ENCODE results near the gene SELENOF. TPM values are rescaled to one million over a fixed set of nuclear protein-coding genes. Genes with fewer than 3 reads are reported as not detected.
"Not testable (repeated sequence)": the region's sequence is repeated elsewhere in the genome, so short reads cannot be mapped to it uniquely, and the experiment has no call there.

SELENOF gene
- total and polyA plus RNA-seq, 12 donors = 54.1 to 394 (median 197) TPM

DNA sequence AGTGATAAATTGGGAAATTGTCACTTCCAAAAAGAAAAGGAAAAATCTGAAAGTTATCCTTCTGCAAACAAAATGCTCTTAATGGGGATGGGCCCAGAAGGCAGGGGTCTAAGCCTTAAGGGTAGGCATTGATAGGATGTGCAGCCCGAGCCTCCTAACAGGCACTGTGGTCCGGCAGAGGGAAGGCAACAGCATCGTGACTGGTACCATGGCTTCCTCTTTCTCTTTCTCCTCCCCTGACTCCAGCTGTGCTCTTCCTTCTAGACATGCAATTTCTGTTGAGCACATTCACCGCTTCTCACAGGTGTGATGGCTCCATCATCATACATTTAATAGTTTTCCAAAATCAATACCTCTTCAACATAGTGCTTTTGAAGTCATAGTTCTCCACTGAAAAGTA is 91.5 kb downstream of the SELENOF start:
- Histone ChIP-seq H3K27ac (no peak overlapping the region), H3K36me3 (replicated peaks in 1 of 2) (no peaks in the 10 kb centered on the region), H3K27me3 (no peaks in the 10 kb centered on the region), H3K4me1 (replicated peaks in 1 of 2) (no peaks in the 10 kb centered on the region), H3K4me3 (no peak overlapping the region), H3K9me3 (replicated peaks in 1 of 3) (no peaks in the 10 kb centered on the region)
- no peak for DNase-seq
- no peak for TF ChIP-seq POLR2A (IDR thresholded peaks at IDR 0.05)
- TF ChIP-seq, protein P1, sequence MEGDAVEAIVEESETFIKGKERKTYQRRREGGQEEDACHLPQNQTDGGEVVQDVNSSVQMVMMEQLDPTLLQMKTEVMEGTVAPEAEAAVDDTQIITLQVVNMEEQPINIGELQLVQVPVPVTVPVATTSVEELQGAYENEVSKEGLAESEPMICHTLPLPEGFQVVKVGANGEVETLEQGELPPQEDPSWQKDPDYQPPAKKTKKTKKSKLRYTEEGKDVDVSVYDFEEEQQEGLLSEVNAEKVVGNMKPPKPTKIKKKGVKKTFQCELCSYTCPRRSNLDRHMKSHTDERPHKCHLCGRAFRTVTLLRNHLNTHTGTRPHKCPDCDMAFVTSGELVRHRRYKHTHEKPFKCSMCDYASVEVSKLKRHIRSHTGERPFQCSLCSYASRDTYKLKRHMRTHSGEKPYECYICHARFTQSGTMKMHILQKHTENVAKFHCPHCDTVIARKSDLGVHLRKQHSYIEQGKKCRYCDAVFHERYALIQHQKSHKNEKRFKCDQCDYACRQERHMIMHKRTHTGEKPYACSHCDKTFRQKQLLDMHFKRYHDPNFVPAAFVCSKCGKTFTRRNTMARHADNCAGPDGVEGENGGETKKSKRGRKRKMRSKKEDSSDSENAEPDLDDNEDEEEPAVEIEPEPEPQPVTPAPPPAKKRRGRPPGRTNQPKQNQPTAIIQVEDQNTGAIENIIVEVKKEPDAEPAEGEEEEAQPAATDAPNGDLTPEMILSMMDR (IDR thresholded peaks at IDR 0.05) = no peak
- WGBS, 4 donors = 45 to 62% (median 52%) methylated on average over 4 of the region's 4 CpGs
- intact Hi-C loops (cut with DNase I) = no loop called here

DNA sequence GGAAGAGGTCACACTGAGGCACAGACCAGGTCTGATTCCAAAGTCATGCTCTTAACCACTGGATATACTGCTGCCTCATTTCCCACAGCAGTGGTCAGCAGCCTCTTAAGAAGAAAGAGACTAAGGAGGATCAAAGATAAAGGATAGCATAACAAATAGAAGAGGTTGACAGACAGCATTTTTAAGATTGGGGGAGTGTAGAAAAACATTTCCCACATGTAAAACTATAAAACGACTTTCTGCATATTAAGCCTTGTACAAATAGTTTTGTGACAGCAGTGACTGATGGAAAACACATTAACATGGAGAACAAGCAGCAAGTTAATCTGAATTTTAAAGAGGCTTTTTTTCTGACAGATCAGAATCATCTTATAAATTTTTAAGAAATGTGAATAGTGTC is 92.0 kb downstream of the SELENOF start:
- no peaks in the 10 kb centered on the region for H3K36me3 ChIP-seq (replicated peaks in 1 of 2)
- intact Hi-C loops (cut with DNase I) = no loop called here
- no peaks in the 10 kb centered on the region for H3K4me1 ChIP-seq (replicated peaks in 1 of 2)
- no peak for TF ChIP-seq POLR2A (IDR thresholded peaks at IDR 0.05)
- TF ChIP-seq, protein P1 (IDR thresholded peaks at IDR 0.05) = no peak
- 20 to 40% (median 21%) methylated on average over 1 of the region's 1 CpG for WGBS, 4 donors
- H3K27ac ChIP-seq = no peak overlapping the region
- H3K27me3 ChIP-seq = no peaks in the 10 kb centered on the region
- no peak for DNase-seq
- H3K9me3 ChIP-seq (replicated peaks in 1 of 3) = no peaks in the 10 kb centered on the region
- no peak overlapping the region for H3K4me3 ChIP-seq

DNA sequence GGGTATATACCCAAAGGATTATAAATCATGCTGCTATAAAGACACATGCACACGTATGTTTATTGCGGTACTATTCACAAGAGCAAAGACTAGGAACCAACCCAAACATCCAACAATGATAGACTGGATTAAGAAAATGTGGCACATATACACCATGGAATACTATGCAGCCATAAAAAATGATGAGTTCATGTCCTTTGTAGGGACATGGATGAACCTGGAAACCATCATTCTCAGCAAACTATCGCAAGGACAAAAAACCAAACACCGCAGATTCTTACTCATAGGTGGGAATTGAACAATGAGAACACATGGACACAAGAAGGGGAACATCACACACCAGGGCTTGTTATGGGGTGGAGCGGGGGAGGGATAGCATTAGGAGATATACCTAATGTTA is 94.0 kb downstream of the SELENOF start:
- H3K27me3 ChIP-seq; H3K36me3 ChIP-seq (replicated peaks in 1 of 2); H3K27ac ChIP-seq; H3K9me3 ChIP-seq (replicated peaks in 1 of 3); intact Hi-C loops (cut with DNase I); H3K4me3 ChIP-seq; DNase-seq; H3K4me1 ChIP-seq (replicated peaks in 1 of 2): not testable (repeated sequence)
- 56 to 79% (median 66%) methylated on average over 4 to 5 of the region's 5 CpGs for WGBS, 4 donors

DNA sequence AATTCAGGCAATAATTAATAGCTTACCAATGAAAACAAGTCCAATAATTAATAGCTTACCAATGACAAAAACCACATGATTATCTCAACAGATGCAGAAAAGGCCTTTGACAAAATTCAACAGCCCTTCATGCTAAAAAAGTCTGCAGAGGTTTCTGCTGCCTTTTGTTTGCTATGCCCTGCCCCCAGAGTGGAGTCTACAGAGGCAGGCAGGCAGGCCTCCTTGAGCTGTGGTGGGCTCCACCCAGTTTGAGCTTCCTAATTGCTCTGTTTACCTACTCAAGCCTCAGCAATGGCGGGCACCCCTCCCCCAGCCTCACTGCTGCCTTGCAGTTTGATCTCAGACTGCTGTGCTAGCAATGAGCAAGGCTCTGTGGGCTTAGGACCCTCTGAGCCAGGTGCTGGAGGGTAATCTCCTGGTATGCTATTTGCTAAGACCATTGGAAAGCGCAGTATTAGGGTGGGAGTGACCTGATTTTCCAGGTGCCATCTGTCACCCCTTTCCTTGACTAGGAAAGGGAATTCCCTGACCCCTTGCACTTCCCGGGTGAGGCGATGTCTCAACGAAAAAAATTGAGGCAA is 96.6 kb downstream of the SELENOF start:
- H3K4me3 ChIP-seq; H3K4me1 ChIP-seq (replicated peaks in 1 of 2); H3K36me3 ChIP-seq (replicated peaks in 1 of 2); H3K27ac ChIP-seq; DNase-seq; H3K9me3 ChIP-seq (replicated peaks in 1 of 3); H3K27me3 ChIP-seq; intact Hi-C loops (cut with DNase I): not testable (repeated sequence)
- WGBS, 4 donors = 68 to 81% (median 74%) methylated on average over 5 of the region's 5 CpGs

DNA sequence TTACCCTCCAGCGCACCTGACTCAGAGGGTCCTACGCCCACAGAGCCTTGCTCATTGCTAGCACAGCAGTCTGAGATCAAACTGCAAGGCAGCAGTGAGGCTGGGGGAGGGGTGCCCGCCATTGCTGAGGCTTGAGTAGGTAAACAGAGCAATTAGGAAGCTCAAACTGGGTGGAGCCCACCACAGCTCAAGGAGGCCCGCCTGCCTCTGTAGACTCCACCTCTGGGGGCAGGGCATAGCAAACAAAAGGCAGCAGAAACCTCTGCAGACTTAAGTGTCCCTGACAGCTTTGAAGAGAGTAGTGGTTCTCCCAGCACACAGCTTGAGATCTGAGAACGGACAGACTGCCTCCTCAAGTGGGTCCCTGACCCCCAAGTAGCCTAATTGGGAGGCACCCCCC is 99.8 kb downstream of the SELENOF start:
- intact Hi-C loops (cut with DNase I); H3K27me3 ChIP-seq; H3K27ac ChIP-seq; DNase-seq; H3K36me3 ChIP-seq (replicated peaks in 1 of 2); H3K9me3 ChIP-seq (replicated peaks in 1 of 3); H3K4me3 ChIP-seq; H3K4me1 ChIP-seq (replicated peaks in 1 of 2): not testable (repeated sequence)
- WGBS, 4 donors = 72 to 78% (median 74%) methylated on average over 3 to 4 of the region's 5 CpGs

Other genes with a start within 250 kb of the SELENOF start
- gene SH3GLB1, start 209.6 kb downstream of the SELENOF start, total RNA-seq = 100 to 1,000 TPM in 1 of 9 donors, 10 to 100 TPM in 8; 36.7 to 105 (median 55.2) TPM
- gene SH3GLB1, start 209.6 kb downstream of the SELENOF start, polyA plus RNA-seq = 10 to 100 TPM; 22.5 to 99.3 (median 22.5) TPM
- gene HS2ST1, start 509 bp upstream of the SELENOF start, total RNA-seq = 100 to 1,000 TPM in 1 of 9 donors, 10 to 100 TPM in 8; 36.7 to 131 (median 49.0) TPM
- gene HS2ST1, start 509 bp upstream of the SELENOF start, polyA plus RNA-seq = 10 to 100 TPM; 11.2 to 60.4 (median 12.9) TPM